Stimulated activated CD8-positive, alpha-beta memory T cell treated with anti-CD3 and anti-CD28 coated beads, Interleukin-12 subunit alpha, Interleukin-12 subunit beta, amount 100 ng/mL, for 24 hours (primary cell): ENCODE data around the gene FAT2.

Source experiments
- DNase-seq: peaks from one replicate; pipeline ENCODE4 v3.0.0-alpha.2; 2020; ENCODE audit errors: extremely low read depth

Gene FAT2

GRCh38 chr5:151591144-151591819 is at the start of gene FAT2:
Gene FAT2 (minus strand): TSS chr5:151591331. CDS start chr5:151568931, 22,400 bp downstream.
- no peak for DNase-seq

- DNase-seq = no peak
These were observed 47.5 kb upstream of the FAT2 start for GRCh38 chr5:151638619-151639018.

- DNase-seq = no peak
These were observed 46.5 kb upstream of the FAT2 start for GRCh38 chr5:151637676-151638075.

- DNase-seq = no peak
These were observed 42.8 kb upstream of the FAT2 start for GRCh38 chr5:151633892-151634291.

- no peak for DNase-seq
These were observed 41.8 kb upstream of the FAT2 start for GRCh38 chr5:151632941-151633340.

- DNase-seq = no peak
These were observed 41.4 kb upstream of the FAT2 start for GRCh38 chr5:151632524-151632923.

- DNase-seq = no peak
These were observed 40.8 kb upstream of the FAT2 start for GRCh38 chr5:151631941-151632340.

GRCh38 chr5:151630088-151630487 is 39.0 kb upstream of the FAT2 start:
- DNase-seq = no peak

GRCh38 chr5:151628112-151628823 is 37.1 kb upstream of the FAT2 start:
- no peak for DNase-seq

- DNase-seq = no peak
These were observed 36.5 kb upstream of the FAT2 start for GRCh38 chr5:151627650-151628049.

- no peak for DNase-seq
These were observed 34.2 kb upstream of the FAT2 start for GRCh38 chr5:151625285-151625684.

- no peak for DNase-seq
These were observed 33.3 kb upstream of the FAT2 start for GRCh38 chr5:151624476-151624875.

GRCh38 chr5:151622367-151623088 is 31.4 kb upstream of the FAT2 start:
- no peak for DNase-seq

GRCh38 chr5:151620461-151620840 is 29.3 kb upstream of the FAT2 start:
- DNase-seq = no peak

GRCh38 chr5:151619812-151620460 is 28.8 kb upstream of the FAT2 start:
- no peak for DNase-seq

- DNase-seq = no peak
These were observed 27.8 kb upstream of the FAT2 start for GRCh38 chr5:151618907-151619306.

- DNase-seq = no peak
These were observed 26.9 kb upstream of the FAT2 start for GRCh38 chr5:151617841-151618710.

- DNase-seq = no peak
These were observed 26.3 kb upstream of the FAT2 start for GRCh38 chr5:151617383-151617840.

- DNase-seq = no peak
These were observed 24.3 kb upstream of the FAT2 start for GRCh38 chr5:151615431-151615830.

- no peak for DNase-seq
These were observed 23.4 kb upstream of the FAT2 start for GRCh38 chr5:151614565-151614964.
